SK-N-MC (cell line): ENCODE data around the gene MARCHF10.

Source experiments
- EZH2 ChIP-seq: fragments of 200-600 bp; sonication (generic); IDR thresholded peaks from one replicate; pipeline ENCODE4 v1.6.1; 2017; ENCODE audit warnings: antibody characterized with exemption
- FOXP2 ChIP-seq: optimal IDR thresholded peaks from 2 replicates; pipeline ENCODE3; 2011; ENCODE audit warnings: mild to moderate bottlenecking, moderate library complexity; ENCODE audit not compliant: insufficient read depth; ENCODE audit errors: extremely low read length, control extremely low read depth
- POLR2AphosphoS5 ChIP-seq: IDR thresholded peaks from 2 replicates; pipeline ENCODE4 v1.6.1; 2012; ENCODE audit warnings: mild to moderate bottlenecking, low read depth, low read length, borderline replicate concordance

- TF ChIP-seq POLR2AphosphoS5 (no peak), EZH2 (no peak), FOXP2 (no peak)
Measured at GRCh38 chr17:62658136-62658920, 149.8 kb downstream of the MARCHF10 start.
